GM12891 (cell line): ENCODE measurements around the gene CHMP4A.

ENCODE experiments used
- DNase-seq: peaks from one replicate; pipeline ENCODE4 v3.0.0; 2011; ENCODE audit warnings: low spot score; ENCODE audit not compliant: insufficient read length
- FAIRE-seq: peaks from 2 replicates; lab custom pipeline; 2011; peaks lifted over from hg19 to GRCh38; lab: Jason Lieb, UNC
- PAX5 ChIP-seq: IDR thresholded peaks from 2 replicates; pipeline ENCODE4 v1.6.1; 2011; ENCODE audit warnings: low read length, moderate library complexity, mild to moderate bottlenecking; ENCODE audit not compliant: insufficient read depth, severe bottlenecking
- POLR2A ChIP-seq: IDR thresholded peaks from 2 replicates; pipeline ENCODE4 v1.6.1; 2011; ENCODE audit warnings: low read depth, low read length, control low read depth
- POLR2AphosphoS5 ChIP-seq: IDR thresholded peaks from 2 replicates; pipeline ENCODE4 v1.6.1; 2011; ENCODE audit warnings: low read depth, low read length, control low read depth
- POU2F2 ChIP-seq: IDR thresholded peaks from 2 replicates; pipeline ENCODE4 v1.6.1; 2011; ENCODE audit warnings: low read depth, mild to moderate bottlenecking, control low read depth, low read length, moderate library complexity
- SPI1 ChIP-seq: IDR thresholded peaks from 2 replicates; pipeline ENCODE4 v1.6.1; 2011; ENCODE audit warnings: low read depth, low read length, control low read depth
- TAF1 ChIP-seq: IDR thresholded peaks from 2 replicates; pipeline ENCODE4 v1.6.1; 2011; ENCODE audit warnings: low read depth, low read length, control low read depth

CHMP4A gene

GRCh38 chr14:24189059-24189375, 24.3 kb downstream of the CHMP4A start:
- no peak for TF ChIP-seq PAX5
- TF ChIP-seq POLR2AphosphoS5 = no peak
- TF ChIP-seq SPI1 = no peak
- no peak for TF ChIP-seq TAF1
- no peak for TF ChIP-seq POLR2A
- TF ChIP-seq POU2F2 = no peak
- DNase-seq (no peak), FAIRE-seq (no peak)

GRCh38 chr14:24188251-24189058, 24.8 kb downstream of the CHMP4A start, which contains the start of gene IPO4:
Gene IPO4, minus strand, starts transcription at chr14:24188816. Its CDS starts 29 bp downstream, at chr14:24188787.
- FAIRE-seq (peak; percentile 89), DNase-seq (peak; percentile 99)
- peak; percentile 42 for TF ChIP-seq SPI1
- TF ChIP-seq POLR2A = peak; percentile 96
- peak; percentile 73 for TF ChIP-seq TAF1
- peak; percentile 95 for TF ChIP-seq POLR2AphosphoS5
- TF ChIP-seq POU2F2 = peak; percentile 92
- TF ChIP-seq PAX5 = peak; percentile 32

- no peak for DNase-seq
- TF ChIP-seq PAX5 (no peak), POLR2A (no peak), POU2F2 (no peak), POLR2AphosphoS5 (no peak), SPI1 (no peak), TAF1 (no peak)
- no peak for FAIRE-seq
These were observed 25.8 kb downstream of the CHMP4A start for GRCh38 chr14:24187539-24187915.

GRCh38 chr14:24186831-24187538, 26.3 kb downstream of the CHMP4A start:
- DNase-seq (no peak), FAIRE-seq (no peak)
- TF ChIP-seq POU2F2 = no peak
- TF ChIP-seq POLR2AphosphoS5 = no peak
- TF ChIP-seq TAF1 = no peak
- no peak for TF ChIP-seq SPI1
- TF ChIP-seq POLR2A = no peak
- TF ChIP-seq PAX5 = no peak

GRCh38 chr14:24185741-24186140, 27.5 kb downstream of the CHMP4A start:
- no peak for TF ChIP-seq TAF1
- no peak for TF ChIP-seq SPI1
- TF ChIP-seq PAX5 = no peak
- no peak for TF ChIP-seq POLR2A
- no peak for TF ChIP-seq POU2F2
- TF ChIP-seq POLR2AphosphoS5 = no peak
- no peak for DNase-seq
- no peak for FAIRE-seq

GRCh38 chr14:24185026-24185425, 28.3 kb downstream of the CHMP4A start:
- DNase-seq (no peak), FAIRE-seq (no peak)
- no peak for TF ChIP-seq POLR2A
- TF ChIP-seq POLR2AphosphoS5 = peak; percentile 28; the same call in 1 of the 2 replicates
- TF ChIP-seq POU2F2 = no peak
- TF ChIP-seq SPI1 = no peak

- FAIRE-seq (no peak), DNase-seq (no peak)
- no peak for TF ChIP-seq POU2F2
- TF ChIP-seq PAX5 = no peak
- no peak for TF ChIP-seq TAF1
- no peak; the same call in 1 of the 2 replicates for TF ChIP-seq POLR2AphosphoS5
- no peak; the same call in none of the 2 replicates for TF ChIP-seq POLR2A
- TF ChIP-seq SPI1 = no peak
These were observed 29.0 kb downstream of the CHMP4A start for GRCh38 chr14:24184104-24184970.

- FAIRE-seq = no peak
- TF ChIP-seq POLR2AphosphoS5 (peak; percentile 24; the same call in 1 of the 2 replicates), TAF1 (no peak)
- no peak for DNase-seq
These were observed 30.2 kb downstream of the CHMP4A start for GRCh38 chr14:24183014-24183481.

- FAIRE-seq (no peak), DNase-seq (no peak)
- peak; percentile 59 for TF ChIP-seq POLR2AphosphoS5
- no peak for TF ChIP-seq SPI1
- TF ChIP-seq POLR2A = peak; percentile 83
- TF ChIP-seq TAF1 = no peak
- peak; percentile 51; the same call in 1 of the 2 replicates for TF ChIP-seq POU2F2
- no peak for TF ChIP-seq PAX5
These were observed 31.0 kb downstream of the CHMP4A start for GRCh38 chr14:24182110-24182882.
